ENCODE results near the gene SECISBP2L.
A peak's percentile ranks its signal among the peaks of the same experiment; 100 is the strongest.

Gene SECISBP2L

DNA sequence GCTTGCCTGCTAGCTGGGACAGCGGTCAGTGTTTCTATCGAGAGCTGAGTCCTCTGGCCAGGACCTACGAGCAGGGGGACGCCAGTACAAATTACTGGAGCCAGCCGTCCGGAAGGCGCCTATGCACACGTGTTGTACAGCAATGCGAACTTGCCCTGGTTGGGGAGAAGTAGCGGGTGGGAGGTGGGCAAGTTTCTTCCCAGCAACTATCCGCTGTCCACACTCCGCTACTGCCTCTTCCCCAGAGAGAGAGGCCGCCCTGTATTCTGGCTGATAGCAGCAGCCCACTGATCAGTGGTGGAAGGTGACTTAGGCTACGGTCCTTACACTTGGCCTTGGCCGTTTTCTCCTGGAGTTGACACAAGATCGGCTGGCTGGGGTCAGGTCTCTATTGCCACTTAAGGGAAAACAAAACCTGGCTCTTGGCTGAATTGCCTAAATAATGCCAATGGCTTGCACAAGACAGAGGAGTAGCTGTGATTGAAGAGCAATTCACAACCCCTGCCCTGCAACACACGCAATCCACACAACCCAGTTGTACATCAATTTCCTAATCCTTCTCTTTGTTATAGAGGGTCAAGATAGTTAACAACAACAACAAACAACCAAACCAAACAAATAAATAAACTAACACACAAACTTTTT lies 69.7 kb downstream of the SECISBP2L start:
- H3K9ac ChIP-seq (ENCODE audit: low read length), result peak overlapping the region; percentile 49; the same call in 1 of the 2 replicates
- no peaks in the 10 kb centered on the region for H3K27me3 ChIP-seq (ENCODE audit: low read length)
- no peaks in the 10 kb centered on the region for H3F3A ChIP-seq (ENCODE audit: insufficient read depth)
- no peaks in the 10 kb centered on the region for H3K36me3 ChIP-seq (ENCODE audit: low read length)
- no peaks in the 10 kb centered on the region for H3K9me3 ChIP-seq (ENCODE audit: insufficient read depth, low read length)
- H3K4me3 ChIP-seq (ENCODE audit: insufficient read depth, low read length, poor library complexity, severe bottlenecking), result no peak overlapping the region
- TF ChIP-seq, protein P1, sequence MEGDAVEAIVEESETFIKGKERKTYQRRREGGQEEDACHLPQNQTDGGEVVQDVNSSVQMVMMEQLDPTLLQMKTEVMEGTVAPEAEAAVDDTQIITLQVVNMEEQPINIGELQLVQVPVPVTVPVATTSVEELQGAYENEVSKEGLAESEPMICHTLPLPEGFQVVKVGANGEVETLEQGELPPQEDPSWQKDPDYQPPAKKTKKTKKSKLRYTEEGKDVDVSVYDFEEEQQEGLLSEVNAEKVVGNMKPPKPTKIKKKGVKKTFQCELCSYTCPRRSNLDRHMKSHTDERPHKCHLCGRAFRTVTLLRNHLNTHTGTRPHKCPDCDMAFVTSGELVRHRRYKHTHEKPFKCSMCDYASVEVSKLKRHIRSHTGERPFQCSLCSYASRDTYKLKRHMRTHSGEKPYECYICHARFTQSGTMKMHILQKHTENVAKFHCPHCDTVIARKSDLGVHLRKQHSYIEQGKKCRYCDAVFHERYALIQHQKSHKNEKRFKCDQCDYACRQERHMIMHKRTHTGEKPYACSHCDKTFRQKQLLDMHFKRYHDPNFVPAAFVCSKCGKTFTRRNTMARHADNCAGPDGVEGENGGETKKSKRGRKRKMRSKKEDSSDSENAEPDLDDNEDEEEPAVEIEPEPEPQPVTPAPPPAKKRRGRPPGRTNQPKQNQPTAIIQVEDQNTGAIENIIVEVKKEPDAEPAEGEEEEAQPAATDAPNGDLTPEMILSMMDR (IDR thresholded peaks at IDR 0.05; ENCODE audit: insufficient read depth, low read length, poor library complexity, severe bottlenecking), result no peak
- TF ChIP-seq EZH2phosphoT487 (conservative IDR thresholded peaks at IDR 0.05; ENCODE audit: low read length), result no peak
- no peaks in the 10 kb centered on the region for H3K9me2 ChIP-seq (replicated peaks; ENCODE audit: insufficient read depth, low read length)
- H4K20me1 ChIP-seq (ENCODE audit: low read depth, low read length), result no peaks in the 10 kb centered on the region
- H3K79me2 ChIP-seq (ENCODE audit: insufficient read depth, low read length), result no peaks in the 10 kb centered on the region
- peak overlapping the region; percentile 93 for H2AFZ ChIP-seq (ENCODE audit: low read depth, low read length, severe bottlenecking)
- H3K27ac ChIP-seq (ENCODE audit: low read depth, low read length), result no peak overlapping the region
- peak overlapping the region; percentile 57 for H3K4me2 ChIP-seq (ENCODE audit: low read depth, low read length, poor library complexity, severe bottlenecking)

DNA sequence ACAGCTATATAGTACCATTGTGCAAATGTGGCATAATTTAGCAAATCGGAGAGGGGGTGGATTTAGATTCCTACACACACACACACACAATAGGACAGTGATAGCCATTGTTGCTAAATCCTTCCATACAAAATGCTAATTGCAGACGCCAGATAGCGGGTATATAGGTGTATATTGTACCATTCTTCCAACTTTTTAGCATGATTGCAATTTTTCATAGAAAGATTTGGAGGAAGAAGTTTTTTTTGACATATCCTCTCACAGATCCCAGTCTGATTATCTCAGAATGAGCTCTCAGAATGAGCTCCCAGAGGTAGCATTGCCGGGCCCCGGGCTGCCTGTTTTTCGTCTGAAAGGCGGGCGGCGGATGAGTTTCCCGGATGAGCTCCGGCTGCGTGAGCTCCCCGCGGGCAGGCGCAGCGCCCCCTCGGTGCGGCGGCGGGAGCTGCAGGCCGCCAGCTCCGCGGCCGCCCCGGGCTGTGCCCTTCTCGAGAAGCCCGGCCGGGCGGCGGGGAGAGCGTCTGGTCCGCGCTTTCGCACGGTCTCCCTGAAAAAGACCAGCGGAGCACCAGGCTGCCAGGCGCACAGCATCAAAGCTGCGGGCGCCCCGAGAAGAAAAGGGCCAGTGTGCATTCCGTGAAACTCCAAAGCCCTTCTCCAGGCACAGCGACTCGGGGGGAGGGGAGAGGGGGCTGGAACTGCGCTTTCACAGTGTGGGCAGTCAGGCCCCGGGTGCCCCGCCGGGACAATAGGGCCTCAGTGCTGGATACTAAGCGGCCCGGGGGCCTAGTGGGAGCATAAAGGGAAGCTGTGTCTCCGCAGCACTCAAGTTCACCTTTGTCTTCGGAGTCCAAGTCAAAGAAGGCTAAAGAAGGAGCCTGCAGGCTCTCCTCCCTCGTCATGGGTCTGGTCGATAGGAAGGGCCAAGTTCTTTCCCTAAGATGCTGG lies 70.5 kb downstream of the SECISBP2L start:
- Histone ChIP-seq H3K9ac (ENCODE audit: low read length) (peak overlapping the region; percentile 49), H3K27ac (ENCODE audit: low read depth, low read length) (no peak overlapping the region)

DNA sequence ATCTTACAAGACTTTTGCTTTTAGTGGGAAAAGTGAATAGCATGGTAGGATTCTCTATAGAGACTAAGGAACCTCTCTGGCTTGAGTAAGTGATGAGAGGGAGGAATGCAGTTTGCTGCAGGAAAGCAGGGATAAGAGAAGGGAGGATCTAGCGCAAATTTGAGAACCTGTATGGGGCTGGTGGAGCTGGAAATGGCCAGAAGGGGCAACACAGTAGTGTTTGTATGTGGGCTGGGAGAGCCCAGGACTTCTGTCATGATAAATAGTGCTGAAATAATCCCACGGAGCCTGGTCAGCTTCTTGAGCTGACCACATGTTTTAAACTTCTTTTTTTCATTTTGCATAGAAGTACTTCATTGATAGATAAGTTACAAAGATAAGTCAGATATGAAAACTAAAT lies 71.4 kb downstream of the SECISBP2L start:
- TF ChIP-seq, protein P1 (IDR thresholded peaks at IDR 0.05; ENCODE audit: insufficient read depth, low read length, poor library complexity, severe bottlenecking), result no peak
- TF ChIP-seq EZH2phosphoT487 (conservative IDR thresholded peaks at IDR 0.05; ENCODE audit: low read length), result no peak
- Histone ChIP-seq H3K4me2 (ENCODE audit: low read depth, low read length, poor library complexity, severe bottlenecking) (no peak overlapping the region), H3K9ac (ENCODE audit: low read length) (no peak overlapping the region), H4K20me1 (ENCODE audit: low read depth, low read length) (no peaks in the 10 kb centered on the region), H3K4me3 (ENCODE audit: insufficient read depth, low read length, poor library complexity, severe bottlenecking) (no peak overlapping the region), H3K27ac (ENCODE audit: low read depth, low read length) (no peak overlapping the region), H3F3A (ENCODE audit: insufficient read depth) (no peaks in the 10 kb centered on the region), H3K27me3 (ENCODE audit: low read length) (no peaks in the 10 kb centered on the region), H3K36me3 (ENCODE audit: low read length) (no peaks in the 10 kb centered on the region), H2AFZ (ENCODE audit: low read depth, low read length, severe bottlenecking) (peak overlapping the region; percentile 93), H3K9me2 (replicated peaks; ENCODE audit: insufficient read depth, low read length) (no peaks in the 10 kb centered on the region), H3K79me2 (ENCODE audit: insufficient read depth, low read length) (no peaks in the 10 kb centered on the region), H3K9me3 (ENCODE audit: insufficient read depth, low read length) (no peaks in the 10 kb centered on the region)

More for the DNA sequence above, 70.5 kb downstream of the SECISBP2L start:
- Histone ChIP-seq H3K9me2 (replicated peaks; ENCODE audit: insufficient read depth, low read length) (no peaks in the 10 kb centered on the region), H2AFZ (ENCODE audit: low read depth, low read length, severe bottlenecking) (peak overlapping the region; percentile 93), H3K79me2 (ENCODE audit: insufficient read depth, low read length) (no peaks in the 10 kb centered on the region), H3K4me3 (ENCODE audit: insufficient read depth, low read length, poor library complexity, severe bottlenecking) (peak overlapping the region; percentile 48), H3F3A (ENCODE audit: insufficient read depth) (no peaks in the 10 kb centered on the region), H3K36me3 (ENCODE audit: low read length) (no peaks in the 10 kb centered on the region), H3K9me3 (ENCODE audit: insufficient read depth, low read length) (no peaks in the 10 kb centered on the region), H3K4me2 (ENCODE audit: low read depth, low read length, poor library complexity, severe bottlenecking) (peak overlapping the region; percentile 57), H3K27me3 (ENCODE audit: low read length) (no peaks in the 10 kb centered on the region), H4K20me1 (ENCODE audit: low read depth, low read length) (no peaks in the 10 kb centered on the region)
- TF ChIP-seq, protein P1 (IDR thresholded peaks at IDR 0.05; ENCODE audit: insufficient read depth, low read length, poor library complexity, severe bottlenecking), result peak; percentile 84
- no peak for TF ChIP-seq EZH2phosphoT487 (conservative IDR thresholded peaks at IDR 0.05; ENCODE audit: low read length)
